HG02571 (cell line): Measurements from ENCODE around the gene ZSCAN12.

ENCODE experiments used
- ATAC-seq: cut with Tn5 transposase; IDR thresholded peaks from one replicate; pipeline ENCODE4 v1.9.1; 2021; ENCODE audit warnings: mild to moderate bottlenecking, moderate library complexity; ENCODE audit not compliant: unreplicated experiment

The ZSCAN12 gene

DNA sequence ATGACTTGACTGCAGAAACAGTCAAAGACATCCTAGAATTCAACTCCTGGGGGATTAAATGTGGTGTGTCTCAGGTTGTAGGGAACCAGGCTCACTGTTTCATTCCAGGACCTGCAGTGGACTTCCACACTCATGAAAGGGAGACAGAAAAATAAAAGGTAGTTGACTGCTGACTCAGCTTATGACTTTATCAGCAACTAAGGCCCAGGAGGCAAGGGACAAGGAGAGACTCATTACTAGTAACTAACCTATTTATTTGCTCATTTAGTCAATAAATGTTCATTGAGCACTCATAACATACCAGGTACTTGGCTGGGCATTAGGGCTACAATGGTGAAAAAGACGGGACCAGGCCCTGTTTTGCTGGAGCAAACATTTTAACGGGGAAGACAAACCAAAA lies 66.5 kb downstream of the ZSCAN12 start:
- ATAC-seq = no peak

DNA sequence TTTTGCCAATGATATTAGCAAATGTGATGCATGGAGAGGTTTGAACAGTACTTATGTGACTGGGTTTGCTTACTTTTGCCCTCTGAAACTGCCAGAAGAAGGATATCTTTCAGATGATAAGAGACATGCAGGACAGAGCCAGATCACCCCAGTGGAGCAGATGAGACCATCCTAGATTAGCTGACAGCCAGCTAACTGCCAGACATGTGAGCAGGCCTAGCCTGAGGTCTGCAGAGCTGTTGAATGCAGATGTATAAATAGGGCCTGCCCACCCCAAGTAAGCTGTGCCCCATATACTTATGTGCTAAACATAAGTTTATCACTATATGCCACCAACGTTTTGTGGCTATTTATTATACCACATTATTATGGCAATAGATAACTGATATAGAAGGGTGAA lies 69.5 kb downstream of the ZSCAN12 start:
- no peak for ATAC-seq
